Smooth muscle cell (in vitro differentiated cells): ENCODE measurements around the gene ERBB2. TPM values are rescaled to one million over a fixed set of nuclear protein-coding genes. Genes with fewer than 3 reads are reported as not detected.
"Not testable (repeated sequence)": the region's sequence is repeated elsewhere in the genome, so short reads cannot be mapped to it uniquely, and the experiment has no call there.

ENCODE experiments used
- DNase-seq: peaks from one replicate; lab custom pipeline; 2025; ENCODE audit not compliant: unreplicated experiment; lab: John Stamatoyannopoulos, UW
- H2AFZ ChIP-seq: fragments of 200-600 bp; sonication (generic); 2 replicates; pipeline ENCODE4 v1.6.0; 2016; ENCODE audit warnings: antibody characterized with exemption, low read depth, mild to moderate bottlenecking
- H3F3A ChIP-seq: fragments of 200-600 bp; sonication (generic); 2 replicates; pipeline ENCODE4 v1.6.0; 2017; ENCODE audit warnings: antibody characterized with exemption, low read depth
- H3K27ac ChIP-seq: fragments of 200-600 bp; sonication (generic); 2 replicates; pipeline ENCODE4 v1.5.1; 2016; ENCODE audit warnings: low read depth, mild to moderate bottlenecking
- H3K27me3 ChIP-seq: fragments of 200-600 bp; sonication (generic); 2 replicates; pipeline ENCODE4 v1.6.1; 2016; ENCODE audit warnings: low read depth, mild to moderate bottlenecking
- H3K36me3 ChIP-seq: fragments of 200-600 bp; sonication (generic); 2 replicates; pipeline ENCODE4 v1.5.1; 2016; ENCODE audit warnings: low read depth
- H3K4me1 ChIP-seq: fragments of 200-600 bp; sonication (generic); 2 replicates; pipeline ENCODE4 v1.5.1; 2016; ENCODE audit warnings: low read depth
- H3K4me2 ChIP-seq: fragments of 200-600 bp; sonication (generic); 2 replicates; pipeline ENCODE4 v1.6.0; 2016; ENCODE audit warnings: mild to moderate bottlenecking
- H3K4me3 ChIP-seq: fragments of 200-600 bp; sonication (generic); 2 replicates; pipeline ENCODE4 v1.5.1; 2016; ENCODE audit warnings: mild to moderate bottlenecking
- H3K79me2 ChIP-seq: fragments of 200-600 bp; sonication (generic); 2 replicates; pipeline ENCODE4 v1.6.0; 2016; ENCODE audit warnings: low read depth, mild to moderate bottlenecking
- H3K9ac ChIP-seq: fragments of 200-600 bp; sonication (generic); 2 replicates; pipeline ENCODE4 v1.6.0; 2016; ENCODE audit warnings: low read depth
- H3K9me3 ChIP-seq: fragments of 200-600 bp; sonication (generic); replicated peaks from 2 replicates; pipeline ENCODE4 v1.5.1; 2016; ENCODE audit warnings: low read depth
- H4K20me1 ChIP-seq: fragments of 200-600 bp; sonication (generic); 2 replicates; pipeline ENCODE4 v1.6.0; 2016; ENCODE audit warnings: low read depth
- WGBS: methylation state at CpG from one replicate; pipeline ENCODE4 v1.1.7; 2016; ENCODE audit warnings: low lambda C conversion rate; 5-methylcytosine and 5-hydroxymethylcytosine counted together
- polyA plus RNA-seq: library from polyadenylated mRNA; unstranded; fragments of >200 nt; fragmentation: Nextera tagmentation; extraction: Ambion mirVana; gene quantifications from 2 replicates; pipeline ENCODE4 v1.2.1, GENCODE V29; 2016
- total RNA-seq: library from RNA; depleted of rRNA; stranded (reverse); fragments of >200 nt; gene quantifications from 2 replicates; pipeline ENCODE4 v1.2.3, GENCODE V29; 2014
- TF ChIP-seq, protein P1 (sequence below): fragments of 200-600 bp; sonication (generic); IDR thresholded peaks from 2 replicates; pipeline ENCODE4 v1.5.1; 2017; ENCODE audit warnings: borderline replicate concordance, mild to moderate bottlenecking, antibody characterized with exemption; ENCODE audit not compliant: insufficient read depth, poor library complexity, severe bottlenecking

Gene ERBB2
- total and polyA plus RNA-seq, 2 experiments from 2014 or later, result 49.4 to 53.6 TPM

DNA sequence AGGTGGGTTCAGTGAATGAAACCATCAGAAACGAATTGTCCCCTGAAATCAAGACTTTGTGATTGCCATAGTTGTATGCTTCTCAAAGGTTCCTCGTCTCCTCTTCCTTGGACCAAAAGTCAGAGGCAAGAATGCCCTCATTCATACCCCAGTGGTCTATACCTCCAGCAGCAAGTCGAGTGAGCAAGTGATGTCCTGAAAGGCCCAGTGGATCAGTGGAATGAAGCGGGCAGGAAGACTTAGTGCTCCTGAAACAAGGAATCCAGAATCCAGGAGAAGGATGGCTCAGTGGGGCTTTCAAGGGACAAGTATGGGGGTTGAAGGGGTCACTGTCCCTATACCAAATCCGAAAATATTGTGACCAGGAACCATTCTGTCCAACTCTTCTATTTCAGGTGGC lies 5.3 kb upstream of the ERBB2 start:
- Histone ChIP-seq H3K79me2 (no peaks in the 10 kb centered on the region), H3K4me1 (peaks cover 18% of the 10 kb centered on the region), H3K4me2 (no peak overlapping the region), H3K9ac (no peak overlapping the region), H3K27me3 (no peaks in the 10 kb centered on the region), H3K4me3 (no peak overlapping the region), H3K27ac (no peak overlapping the region), H3K36me3 (no peaks in the 10 kb centered on the region), H3F3A (no peaks in the 10 kb centered on the region), H2AFZ (no peak overlapping the region), H3K9me3 (no peaks in the 10 kb centered on the region), H4K20me1 (no peaks in the 10 kb centered on the region)
- DNase-seq, result no peak
- WGBS, result 92% methylated on average over 5 of the region's 5 CpGs
- TF ChIP-seq, protein P1, sequence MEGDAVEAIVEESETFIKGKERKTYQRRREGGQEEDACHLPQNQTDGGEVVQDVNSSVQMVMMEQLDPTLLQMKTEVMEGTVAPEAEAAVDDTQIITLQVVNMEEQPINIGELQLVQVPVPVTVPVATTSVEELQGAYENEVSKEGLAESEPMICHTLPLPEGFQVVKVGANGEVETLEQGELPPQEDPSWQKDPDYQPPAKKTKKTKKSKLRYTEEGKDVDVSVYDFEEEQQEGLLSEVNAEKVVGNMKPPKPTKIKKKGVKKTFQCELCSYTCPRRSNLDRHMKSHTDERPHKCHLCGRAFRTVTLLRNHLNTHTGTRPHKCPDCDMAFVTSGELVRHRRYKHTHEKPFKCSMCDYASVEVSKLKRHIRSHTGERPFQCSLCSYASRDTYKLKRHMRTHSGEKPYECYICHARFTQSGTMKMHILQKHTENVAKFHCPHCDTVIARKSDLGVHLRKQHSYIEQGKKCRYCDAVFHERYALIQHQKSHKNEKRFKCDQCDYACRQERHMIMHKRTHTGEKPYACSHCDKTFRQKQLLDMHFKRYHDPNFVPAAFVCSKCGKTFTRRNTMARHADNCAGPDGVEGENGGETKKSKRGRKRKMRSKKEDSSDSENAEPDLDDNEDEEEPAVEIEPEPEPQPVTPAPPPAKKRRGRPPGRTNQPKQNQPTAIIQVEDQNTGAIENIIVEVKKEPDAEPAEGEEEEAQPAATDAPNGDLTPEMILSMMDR, result no peak

DNA sequence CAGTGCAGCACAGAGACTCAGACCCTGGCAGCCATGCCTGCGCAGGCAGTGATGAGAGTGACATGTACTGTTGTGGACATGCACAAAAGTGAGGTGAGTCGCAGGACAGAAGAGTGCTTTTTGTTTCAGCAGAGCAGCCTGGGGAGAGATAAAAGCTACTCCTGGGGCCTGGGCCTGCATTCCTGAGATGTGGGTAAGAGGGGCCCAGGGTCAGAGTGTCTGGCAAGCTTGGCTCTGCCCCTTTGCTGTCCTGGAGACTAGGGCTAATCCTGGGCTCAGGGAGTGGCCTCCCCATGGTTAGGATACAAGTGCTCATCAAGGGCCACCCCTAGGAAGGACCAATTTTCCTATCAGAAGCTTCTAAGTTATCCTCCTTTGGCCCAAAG lies 4.8 kb upstream of the ERBB2 start:
- DNase-seq, result no peak
- WGBS, result 69% methylated on average over 2 of the region's 2 CpGs
- Histone ChIP-seq H3F3A (no peaks in the 10 kb centered on the region), H3K27me3 (no peaks in the 10 kb centered on the region), H3K79me2 (peaks cover 3% of the 10 kb centered on the region), H3K4me1 (peaks cover 18% of the 10 kb centered on the region), H3K4me3 (no peak overlapping the region), H3K9ac (no peak overlapping the region), H3K36me3 (no peaks in the 10 kb centered on the region), H3K4me2 (no peak overlapping the region), H3K9me3 (no peaks in the 10 kb centered on the region), H2AFZ (no peak overlapping the region), H3K27ac (no peak overlapping the region), H4K20me1 (no peaks in the 10 kb centered on the region)
- TF ChIP-seq, protein P1, result no peak

DNA sequence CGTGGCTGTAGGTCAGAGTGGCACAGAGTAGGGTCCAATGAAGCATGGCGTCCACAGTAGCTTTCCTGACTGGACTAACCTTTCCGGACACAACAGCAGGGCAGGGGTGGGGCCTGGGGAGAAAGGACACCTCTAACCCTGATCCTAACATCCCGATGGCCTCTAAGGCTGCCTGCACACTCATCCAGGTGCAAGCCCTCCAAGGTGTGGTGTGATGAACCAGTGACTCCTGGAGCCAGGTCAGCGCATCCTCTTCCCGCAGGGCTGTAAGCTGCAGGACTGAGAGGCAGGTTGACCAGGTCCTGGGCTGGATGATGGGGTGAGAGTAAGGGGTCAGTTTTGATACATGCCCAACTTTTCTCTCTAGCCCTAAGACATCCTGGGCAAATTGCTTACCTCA lies 3.1 kb upstream of the ERBB2 start:
- H3K4me3 ChIP-seq, result no peak overlapping the region
- no peaks in the 10 kb centered on the region for H3K36me3 ChIP-seq
- H3K9me3 ChIP-seq, result no peaks in the 10 kb centered on the region
- H3K79me2 ChIP-seq, result peaks cover 17% of the 10 kb centered on the region
- H2AFZ ChIP-seq, result no peak overlapping the region
- H3K27me3 ChIP-seq, result no peaks in the 10 kb centered on the region
- H3F3A ChIP-seq, result no peaks in the 10 kb centered on the region
- no peak overlapping the region for H3K27ac ChIP-seq
- DNase-seq, result no peak
- TF ChIP-seq, protein P1, result no peak
- H4K20me1 ChIP-seq, result peaks cover 9% of the 10 kb centered on the region
- H3K4me1 ChIP-seq, result peaks cover 25% of the 10 kb centered on the region
- H3K9ac ChIP-seq, result no peak overlapping the region
- H3K4me2 ChIP-seq, result no peak overlapping the region
- 87% methylated on average over 6 of the region's 6 CpGs for WGBS

DNA sequence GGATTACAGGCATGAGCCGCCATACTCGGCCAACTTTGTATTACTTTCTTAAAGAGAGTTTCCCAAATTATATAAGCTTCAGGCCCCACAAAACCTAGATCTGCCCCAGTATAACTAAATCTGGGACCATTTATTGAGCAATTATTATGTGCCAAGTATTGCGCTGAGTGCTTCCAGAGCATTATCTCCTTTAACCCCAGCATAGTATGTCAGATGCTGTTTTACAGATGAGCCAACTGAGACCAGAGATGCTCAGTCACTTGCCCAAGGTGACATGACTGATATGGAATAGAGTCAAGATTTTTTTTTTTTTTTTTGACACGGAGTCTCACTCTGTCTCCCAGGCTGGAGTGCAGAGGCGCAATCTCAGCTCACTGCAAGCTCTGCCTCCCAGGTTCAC lies 1.9 kb upstream of the ERBB2 start:
- H3K79me2 ChIP-seq, result peaks cover 28% of the 10 kb centered on the region
- 98% methylated on average over 5 of the region's 5 CpGs for WGBS
- peaks cover 33% of the 10 kb centered on the region for H3K4me1 ChIP-seq
- no peaks in the 10 kb centered on the region for H3K36me3 ChIP-seq
- no peak for DNase-seq
- no peak overlapping the region for H3K27ac ChIP-seq
- no peak overlapping the region for H3K4me2 ChIP-seq
- H3F3A ChIP-seq, result no peaks in the 10 kb centered on the region
- no peak overlapping the region for H2AFZ ChIP-seq
- H3K27me3 ChIP-seq, result no peaks in the 10 kb centered on the region
- peaks cover 21% of the 10 kb centered on the region for H4K20me1 ChIP-seq
- H3K4me3 ChIP-seq, result no peak overlapping the region
- H3K9me3 ChIP-seq, result no peaks in the 10 kb centered on the region
- TF ChIP-seq, protein P1, result no peak
- no peak overlapping the region for H3K9ac ChIP-seq

DNA sequence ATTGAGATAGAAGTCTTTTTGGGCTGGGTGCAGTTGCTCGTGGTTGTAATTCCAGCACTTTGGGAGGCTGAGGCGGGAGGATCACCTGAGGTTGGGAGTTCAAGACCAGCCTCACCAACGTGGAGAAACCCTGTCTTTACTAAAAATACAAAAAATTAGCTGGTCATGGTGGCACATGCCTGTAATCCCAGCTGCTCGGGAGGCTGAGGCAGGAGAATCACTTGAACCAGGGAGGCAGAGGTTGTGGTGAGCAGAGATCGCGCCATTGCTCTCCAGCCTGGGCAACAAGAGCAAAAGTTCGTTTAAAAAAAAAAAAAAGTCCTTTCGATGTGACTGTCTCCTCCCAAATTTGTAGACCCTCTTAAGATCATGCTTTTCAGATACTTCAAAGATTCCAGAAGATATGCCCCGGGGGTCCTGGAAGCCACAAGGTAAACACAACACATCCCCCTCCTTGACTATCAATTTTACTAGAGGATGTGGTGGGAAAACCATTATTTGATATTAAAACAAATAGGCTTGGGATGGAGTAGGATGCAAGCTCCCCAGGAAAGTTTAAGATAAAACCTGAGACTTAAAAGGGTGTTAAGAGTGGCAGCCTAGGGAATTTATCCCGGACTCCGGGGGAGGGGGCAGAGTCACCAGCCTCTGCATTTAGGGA lies 577 bp upstream of the ERBB2 start:
- 54% methylated on average over 11 of the region's 11 CpGs for WGBS
- Histone ChIP-seq H3K79me2 (peaks cover 34% of the 10 kb centered on the region), H3K4me2 (peak overlapping the region; percentile 92), H3K4me3 (peak overlapping the region; percentile 91), H3K4me1 (peaks cover 32% of the 10 kb centered on the region), H2AFZ (peak overlapping the region; percentile 90), H4K20me1 (peaks cover 33% of the 10 kb centered on the region), H3K9ac (peak overlapping the region; percentile 72)
- not testable (repeated sequence) for H3K27me3 ChIP-seq, H3K36me3 ChIP-seq, H3F3A ChIP-seq, DNase-seq, H3K27ac ChIP-seq, H3K9me3 ChIP-seq
